Activated CD4-positive, alpha-beta T cell treated with anti-CD3 and anti-CD28 coated beads for 36 hours (primary cell): ENCODE data around the gene CPOX. TPM values are rescaled to one million over a fixed set of nuclear protein-coding genes. Genes with fewer than 3 reads are reported as not detected.
"Not testable (repeated sequence)": the region's sequence is repeated elsewhere in the genome, so short reads cannot be mapped to it uniquely, and the experiment has no call there.

Experiments
- ATAC-seq: fragments of 200-7000 bp; cut with Tn5 transposase; one replicate; pipeline ENCODE4 v1.10.0; 2021; ENCODE audit warnings: mild to moderate bottlenecking, moderate library complexity
- CTCF ChIA-PET: fragments of 350-600 bp; sonication (Branson Sonifier 250); formaldehyde crosslinking; loops from one replicate; lab custom pipeline; 2021; ENCODE audit warnings: antibody characterized with exemption; lab: Charles Lee
- POLR2A ChIA-PET: fragments of 350-600 bp; sonication (Branson Sonifier 250); formaldehyde crosslinking; loops from one replicate; lab custom pipeline; 2021; ENCODE audit warnings: antibody characterized with exemption, inconsistent platforms; lab: Charles Lee
- DNase-seq: peaks from one replicate; pipeline ENCODE4 v3.0.0-alpha.2; 2020
- H3K27ac Mint-ChIP-seq: one replicate; pipeline ENCODE4 v1.8.0; 2021; ENCODE audit warnings: mixed read lengths
- H3K27me3 Mint-ChIP-seq: one replicate; pipeline ENCODE4 v1.8.0; 2021; ENCODE audit warnings: mixed read lengths
- H3K36me3 Mint-ChIP-seq: one replicate; pipeline ENCODE4 v1.8.0; 2021; ENCODE audit warnings: low read depth, mixed read lengths
- H3K4me1 Mint-ChIP-seq: one replicate; pipeline ENCODE4 v1.8.0; 2021; ENCODE audit warnings: mixed read lengths
- H3K4me3 Mint-ChIP-seq: one replicate; pipeline ENCODE4 v1.8.0; 2021; ENCODE audit warnings: mild to moderate bottlenecking, moderate library complexity, mixed read lengths
- H3K9me3 Mint-ChIP-seq: one replicate; pipeline ENCODE4 v1.8.0; 2021; ENCODE audit warnings: low read depth, mixed read lengths
- intact Hi-C, 2 experiments: fragments of 100-400 bp; cut with DNase I in 1 of 2; cut with micrococcal nuclease in 1 of 2; formaldehyde crosslinking; loops; one replicate each; pipeline versions ENCODE4 v1.14.2 to v1.15.1; 2022 to 2024; cut with DNase I, micrococcal nuclease
- total RNA-seq, 2 experiments: library from RNA; stranded (reverse); gene quantifications; one replicate each; pipeline ENCODE4 v1.2.3, GENCODE V29; 2021

The CPOX gene
- total RNA-seq, result 10 to 100 TPM; 40.3 to 41.9 TPM

DNA sequence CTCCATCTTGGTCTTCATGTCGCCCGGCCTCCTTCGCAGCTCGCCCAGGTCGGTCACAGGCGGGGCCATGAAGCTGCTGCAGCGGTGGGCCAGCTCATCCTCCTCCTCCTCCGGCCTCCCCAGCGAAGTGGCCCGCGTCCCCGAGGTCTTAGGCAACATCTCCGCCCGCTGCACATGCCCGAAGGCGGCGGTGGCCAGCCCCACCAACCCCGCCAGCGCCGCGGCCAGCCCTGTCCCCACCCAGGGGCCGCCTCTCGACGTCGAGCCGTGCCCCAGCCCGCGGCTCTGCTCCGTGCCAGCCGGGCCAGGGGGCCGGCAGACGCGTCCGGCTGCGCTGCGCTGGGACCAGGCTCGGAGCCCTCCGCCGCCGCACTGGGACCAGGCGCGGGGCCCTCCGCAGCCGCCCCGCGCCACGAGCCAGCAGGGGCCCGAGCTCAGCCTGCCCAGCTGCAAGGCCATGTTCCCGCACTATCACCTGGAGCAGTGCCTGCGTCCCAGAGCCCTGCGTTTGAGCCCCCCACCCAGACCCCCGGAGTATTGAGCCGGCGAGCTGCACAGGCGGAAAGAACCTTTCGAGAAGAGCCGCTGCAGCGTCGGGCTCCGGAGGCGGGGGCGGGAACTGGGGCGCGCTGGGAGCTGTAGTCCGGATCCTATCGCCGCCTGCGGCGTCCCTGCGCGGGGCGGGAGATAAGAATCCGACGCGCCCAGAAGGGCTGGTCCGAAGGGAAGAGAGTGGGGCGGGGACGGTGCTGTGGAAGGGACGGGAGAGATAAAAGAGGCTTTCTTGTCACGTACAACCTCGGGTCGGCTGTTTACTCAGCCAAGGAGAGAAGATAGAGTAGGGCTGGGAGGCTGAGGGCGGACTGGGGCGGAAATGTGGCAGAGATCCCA lies at the start of gene CPOX:
CPOX (minus strand) TSS at position 566 of the 891 bp plus-strand sequence; CDS start at position 459, 107 bp downstream.
- intact Hi-C loops, result loop anchor here (1.0 to 10.0 kb wide), 12 partner anchors 36 to 1222 kb away; partner anchors contain the start of genes CLDND1 (in 2 of the 2), ARL6 (in 1 of the 2), CMSS1 (in 1 of the 2) and CRYBG3 (in 1 of the 2)
- CTCF ChIA-PET, result interaction anchor here (0.6 to 3.9 kb wide), 13 partner anchors 9 to 1435 kb away, joined by 3 to 18 read pairs (median 3); partner anchors contain the start of gene CLDND1
- H3K4me1 Mint-ChIP-seq, result peaks cover 51% of the 10 kb centered on the region

DNA sequence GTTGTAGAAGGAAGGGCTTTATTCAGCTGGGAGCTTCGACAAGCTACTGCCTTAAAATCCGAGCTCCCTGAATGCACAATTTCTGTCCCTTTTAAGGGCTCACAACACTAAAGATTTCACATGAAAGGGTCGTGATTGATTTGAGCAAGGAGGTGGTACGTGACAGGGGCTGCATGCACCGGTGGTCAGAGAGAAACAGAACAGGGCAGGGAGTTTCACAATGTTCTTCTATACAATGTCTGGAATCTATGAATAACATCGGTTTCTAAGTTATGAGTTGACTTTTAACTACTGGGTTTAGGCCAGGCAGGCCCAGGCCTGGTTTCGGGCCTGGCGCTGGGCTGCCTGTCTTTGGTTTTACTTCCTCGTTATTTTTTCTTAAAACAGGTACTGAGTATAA lies 49.4 kb upstream of the CPOX start:
- H3K4me3 Mint-ChIP-seq, H3K27me3 Mint-ChIP-seq, intact Hi-C loops, H3K4me1 Mint-ChIP-seq, H3K36me3 Mint-ChIP-seq, H3K27ac Mint-ChIP-seq, DNase-seq, POLR2A ChIA-PET, H3K9me3 Mint-ChIP-seq, ATAC-seq: not testable (repeated sequence)
- CTCF ChIA-PET, result interaction anchor here (0.6 to 1.2 kb wide), 3 partner anchors 10 to 105 kb away, joined by 3 read pairs; no protein-coding TSS in a partner anchor

More for the DNA sequence above, at the start of gene CPOX:
- Mint-ChIP-seq H3K27me3 (no peaks in the 10 kb centered on the region), H3K27ac (peak within 1 kb of the TSS; percentile 90), H3K36me3 (peaks cover 23% of the 10 kb centered on the region), H3K4me3 (peak within 1 kb of the TSS; percentile 88), H3K9me3 (no peaks in the 10 kb centered on the region)
- peak; percentile 99 for ATAC-seq
- DNase-seq, result peak; percentile 95
- POLR2A ChIA-PET, result interaction anchor here (0.6 to 1.9 kb wide), 5 partner anchors 37 to 75 kb away, joined by 3 to 13 read pairs (median 9); partner anchors contain the start of gene CLDND1

DNA sequence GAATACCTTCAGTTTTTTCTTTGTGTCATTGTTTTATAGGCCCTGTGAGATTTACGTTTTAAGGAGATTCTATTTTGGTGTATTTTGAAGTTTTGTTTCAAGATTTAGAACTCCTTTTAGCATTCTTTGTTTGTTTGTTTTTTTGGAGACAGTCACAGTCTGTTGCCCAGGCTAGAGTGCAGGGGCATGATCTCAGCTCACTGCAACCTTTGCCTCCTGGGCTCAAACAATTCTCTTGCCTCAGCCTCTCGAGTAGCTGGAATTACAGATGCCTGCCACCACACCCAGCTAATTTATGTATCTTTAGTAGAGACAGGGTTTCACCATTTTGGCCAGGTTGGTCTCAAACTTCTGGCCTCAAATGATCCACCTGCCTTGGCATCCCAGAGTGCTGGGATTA lies 48.3 kb upstream of the CPOX start:
- POLR2A ChIA-PET, H3K27ac Mint-ChIP-seq, H3K36me3 Mint-ChIP-seq, H3K9me3 Mint-ChIP-seq, ATAC-seq, DNase-seq, H3K27me3 Mint-ChIP-seq, intact Hi-C loops, H3K4me3 Mint-ChIP-seq, H3K4me1 Mint-ChIP-seq: not testable (repeated sequence)
- CTCF ChIA-PET, result interaction anchor here (0.6 to 1.5 kb wide), 3 partner anchors 9 to 29 kb away, joined by 3 to 5 read pairs (median 4); no protein-coding TSS in a partner anchor

DNA sequence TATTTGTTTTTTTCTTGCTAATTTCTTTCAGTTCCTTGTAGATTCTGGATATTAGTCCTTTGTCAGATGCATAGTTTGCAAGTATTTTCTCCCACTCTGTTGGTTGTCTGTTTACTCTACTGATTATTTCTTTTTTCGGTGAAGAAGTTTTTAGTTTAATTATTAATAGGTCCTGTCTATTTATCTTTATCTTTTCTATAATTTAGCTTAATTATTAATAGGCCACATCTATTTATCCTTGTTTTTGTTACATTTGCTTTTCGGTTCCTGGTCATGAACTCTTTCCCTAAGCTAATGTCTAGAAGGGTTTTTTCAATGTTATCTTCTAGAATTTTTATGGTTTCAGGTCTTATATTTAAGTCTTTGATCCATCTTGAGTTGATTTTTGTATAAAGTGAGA lies 45.1 kb upstream of the CPOX start:
- POLR2A ChIA-PET, H3K27me3 Mint-ChIP-seq, CTCF ChIA-PET, H3K4me1 Mint-ChIP-seq, H3K9me3 Mint-ChIP-seq, intact Hi-C loops, H3K27ac Mint-ChIP-seq, H3K36me3 Mint-ChIP-seq, ATAC-seq, DNase-seq, H3K4me3 Mint-ChIP-seq: not testable (repeated sequence)

DNA sequence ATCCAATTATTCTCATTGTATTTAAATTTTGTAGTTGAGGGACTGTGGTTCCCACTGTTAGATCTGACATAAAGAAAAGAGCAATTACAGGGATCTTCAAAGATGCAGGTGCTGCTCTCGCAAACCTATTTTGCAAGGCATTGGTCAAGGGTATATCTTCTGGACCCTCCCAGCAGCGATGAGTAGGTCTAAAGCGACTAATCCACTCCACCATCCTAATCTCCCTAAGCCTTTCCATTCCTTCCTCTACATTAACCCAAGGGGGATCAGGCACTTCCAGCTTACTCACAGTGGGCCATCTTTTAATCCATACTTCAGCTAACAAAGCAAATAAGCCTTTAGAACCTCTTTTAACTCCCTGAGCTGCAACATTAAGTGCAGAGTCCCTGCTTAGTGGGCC lies 37.0 kb upstream of the CPOX start:
- Mint-ChIP-seq H3K27me3 (no peaks in the 10 kb centered on the region), H3K27ac (no peak overlapping the region), H3K36me3 (no peaks in the 10 kb centered on the region), H3K4me1 (no peaks in the 10 kb centered on the region), H3K4me3 (no peak overlapping the region), H3K9me3 (no peaks in the 10 kb centered on the region)
- no peak for ATAC-seq
- intact Hi-C loops, result no loop called here
- POLR2A ChIA-PET, result no interaction called here
- CTCF ChIA-PET, result no interaction called here
- DNase-seq, result no peak

DNA sequence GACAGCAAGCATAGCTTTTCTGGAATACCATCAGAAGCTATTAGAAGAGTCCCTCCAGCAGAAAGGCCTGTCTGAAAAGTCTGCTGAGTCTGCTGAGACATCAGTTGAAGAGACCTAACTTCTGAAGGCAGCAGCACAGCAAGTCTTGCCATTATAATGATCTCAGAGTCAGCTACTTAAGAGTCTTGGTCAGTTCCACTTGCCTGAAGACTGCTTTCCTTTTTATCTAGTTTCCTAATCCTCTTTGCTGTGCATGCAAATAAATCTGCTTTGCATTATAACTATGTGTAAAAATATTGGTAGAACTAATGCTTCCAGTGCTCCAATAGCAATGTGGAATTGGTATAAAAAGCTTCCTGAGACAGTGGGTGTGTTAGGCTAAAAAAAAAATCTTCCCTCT lies 34.9 kb upstream of the CPOX start:
- no peak for ATAC-seq
- intact Hi-C loops, result no loop called here

DNA sequence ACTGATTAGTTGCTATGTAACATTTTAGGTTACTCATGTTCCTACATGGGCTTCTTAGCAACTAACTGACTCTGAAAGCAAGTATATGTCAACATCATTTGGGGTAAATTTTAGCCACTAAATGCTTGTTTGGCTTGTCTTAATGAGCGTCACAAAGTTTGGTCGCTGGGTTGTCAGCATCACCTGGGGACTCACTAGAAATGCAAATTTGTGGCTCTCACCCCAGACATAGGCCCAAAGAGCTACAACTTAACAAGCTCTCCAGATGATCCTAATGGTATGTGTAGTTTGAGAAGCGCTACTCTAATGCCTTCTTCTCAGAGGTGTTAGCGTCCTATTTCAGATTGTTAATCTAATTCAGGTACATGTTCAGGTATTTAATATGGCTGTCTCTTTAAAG lies 32.7 kb upstream of the CPOX start:
- no peak for ATAC-seq
- no peak for DNase-seq
- H3K27me3 Mint-ChIP-seq, result no peaks in the 10 kb centered on the region
- no peaks in the 10 kb centered on the region for H3K9me3 Mint-ChIP-seq
- H3K27ac Mint-ChIP-seq, result no peak overlapping the region
- ChIA-PET POLR2A (no interaction called here), CTCF (interaction anchor here (2.2 kb wide), 1 partner anchor 9 kb away, joined by 9 read pairs; no protein-coding TSS in a partner anchor)
- intact Hi-C loops, result no loop called here
- H3K4me3 Mint-ChIP-seq, result no peak overlapping the region
- no peaks in the 10 kb centered on the region for H3K4me1 Mint-ChIP-seq
- H3K36me3 Mint-ChIP-seq, result no peaks in the 10 kb centered on the region

More for the DNA sequence above, 34.9 kb upstream of the CPOX start:
- CTCF ChIA-PET, result interaction anchor here (1.5 to 2.2 kb wide), 3 partner anchors 11 to 26 kb away, joined by 4 to 9 read pairs (median 5); no protein-coding TSS in a partner anchor
- POLR2A ChIA-PET, result interaction anchor here (0.5 kb wide), 1 partner anchor 17 kb away, joined by 3 read pairs; no protein-coding TSS in a partner anchor
- Mint-ChIP-seq H3K36me3 (no peaks in the 10 kb centered on the region), H3K4me3 (no peak overlapping the region), H3K9me3 (no peaks in the 10 kb centered on the region), H3K27ac (no peak overlapping the region), H3K27me3 (no peaks in the 10 kb centered on the region), H3K4me1 (no peaks in the 10 kb centered on the region)
- DNase-seq, result no peak

DNA sequence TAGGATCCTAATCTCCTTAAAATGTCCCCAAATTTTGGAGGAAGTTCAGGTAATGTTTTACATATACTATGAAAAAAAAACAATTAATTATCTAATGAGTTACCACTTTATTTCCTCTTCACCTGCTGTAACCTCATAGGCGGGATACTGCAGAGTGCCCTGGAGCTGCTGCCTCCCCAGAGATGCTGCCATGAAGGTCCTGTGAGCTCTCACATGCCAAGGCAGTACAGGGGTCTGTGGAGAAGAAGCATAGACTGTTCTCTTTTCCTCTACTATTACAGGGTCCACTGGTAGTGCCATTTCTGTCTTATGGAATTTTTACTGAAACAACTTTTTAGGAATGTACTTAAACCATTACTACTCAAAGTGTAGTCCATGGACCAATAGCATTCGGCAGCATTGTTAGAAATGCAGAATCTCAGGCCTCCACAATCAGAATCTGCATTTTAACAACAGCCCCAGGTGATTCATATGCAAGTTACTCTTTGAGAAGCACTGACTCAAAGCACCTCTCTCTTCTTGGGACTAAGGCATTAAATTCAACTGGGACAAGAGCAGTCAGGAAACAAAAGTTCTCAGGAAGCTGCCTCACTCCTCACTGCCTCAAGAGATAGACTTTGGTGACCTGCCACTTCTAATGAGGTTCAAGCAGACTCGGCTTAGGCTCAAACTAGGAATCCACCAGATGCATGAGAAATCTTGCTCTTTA lies 30.3 kb upstream of the CPOX start:
- Mint-ChIP-seq H3K9me3 (no peaks in the 10 kb centered on the region), H3K27ac (no peak overlapping the region), H3K36me3 (no peaks in the 10 kb centered on the region), H3K4me3 (no peak overlapping the region), H3K27me3 (no peaks in the 10 kb centered on the region), H3K4me1 (no peaks in the 10 kb centered on the region)
- ChIA-PET CTCF (no interaction called here), POLR2A (no interaction called here)
- intact Hi-C loops, result no loop called here
- ATAC-seq (no peak), DNase-seq (no peak)

DNA sequence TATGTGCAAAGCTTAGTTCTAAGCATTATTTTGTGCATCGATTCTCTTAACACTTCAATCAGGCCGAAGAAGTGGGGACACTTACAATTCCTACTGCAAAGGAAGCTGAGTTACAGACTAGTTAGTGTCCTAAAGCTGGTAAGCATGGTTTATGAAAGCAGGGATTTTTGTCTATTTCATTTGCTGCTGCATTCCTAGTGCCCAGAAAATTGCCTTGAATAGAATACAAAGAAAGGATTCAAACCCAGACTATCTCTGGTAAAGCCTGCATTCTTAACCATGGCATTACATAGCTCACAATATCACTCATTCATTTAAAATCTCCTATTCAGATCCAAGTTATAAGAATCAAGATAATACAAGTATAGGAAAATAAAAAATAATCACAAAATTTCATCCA lies 24.4 kb upstream of the CPOX start:
- ATAC-seq (no peak), DNase-seq (no peak)
- ChIA-PET POLR2A (no interaction called here), CTCF (interaction anchor here (2.9 kb wide), 1 partner anchor 9 kb away, joined by 9 read pairs; no protein-coding TSS in a partner anchor)
- H3K36me3 Mint-ChIP-seq, result no peaks in the 10 kb centered on the region
- no peaks in the 10 kb centered on the region for H3K27me3 Mint-ChIP-seq
- H3K4me3 Mint-ChIP-seq, result no peak overlapping the region
- no peak overlapping the region for H3K27ac Mint-ChIP-seq
- intact Hi-C loops, result no loop called here
- H3K4me1 Mint-ChIP-seq, result no peaks in the 10 kb centered on the region
- no peaks in the 10 kb centered on the region for H3K9me3 Mint-ChIP-seq

DNA sequence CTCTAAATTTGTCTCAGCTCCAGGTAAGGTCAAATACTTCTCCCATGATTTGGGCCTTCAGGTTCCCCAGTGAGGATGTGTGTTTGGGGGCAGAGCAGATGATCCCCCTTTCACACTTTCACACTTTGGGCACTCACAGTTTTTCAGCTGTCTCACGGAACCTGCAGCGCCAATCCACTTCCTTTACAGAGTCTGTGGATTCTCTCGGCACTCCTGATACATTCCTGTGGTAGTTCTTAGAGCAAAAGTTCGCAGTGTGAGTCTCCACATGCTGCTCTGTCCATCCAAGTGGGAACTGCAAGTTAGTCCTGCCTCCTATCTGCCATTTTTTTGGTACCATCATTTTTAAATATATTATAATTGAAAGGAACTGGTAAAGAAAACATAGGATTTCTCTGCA lies 20.2 kb upstream of the CPOX start:
- no peak overlapping the region for H3K27ac Mint-ChIP-seq
- intact Hi-C loops, result no loop called here
- no peaks in the 10 kb centered on the region for H3K36me3 Mint-ChIP-seq
- DNase-seq, result no peak
- CTCF ChIA-PET, result interaction anchor here (1.8 to 3.8 kb wide), 2 partner anchors 11 to 204 kb away, joined by 4 to 23 read pairs; no protein-coding TSS in a partner anchor
- POLR2A ChIA-PET, result no interaction called here
- no peaks in the 10 kb centered on the region for H3K4me1 Mint-ChIP-seq
- H3K4me3 Mint-ChIP-seq, result no peak overlapping the region
- H3K27me3 Mint-ChIP-seq, result peaks cover 3% of the 10 kb centered on the region
- ATAC-seq, result no peak
- peaks cover 6% of the 10 kb centered on the region for H3K9me3 Mint-ChIP-seq

DNA sequence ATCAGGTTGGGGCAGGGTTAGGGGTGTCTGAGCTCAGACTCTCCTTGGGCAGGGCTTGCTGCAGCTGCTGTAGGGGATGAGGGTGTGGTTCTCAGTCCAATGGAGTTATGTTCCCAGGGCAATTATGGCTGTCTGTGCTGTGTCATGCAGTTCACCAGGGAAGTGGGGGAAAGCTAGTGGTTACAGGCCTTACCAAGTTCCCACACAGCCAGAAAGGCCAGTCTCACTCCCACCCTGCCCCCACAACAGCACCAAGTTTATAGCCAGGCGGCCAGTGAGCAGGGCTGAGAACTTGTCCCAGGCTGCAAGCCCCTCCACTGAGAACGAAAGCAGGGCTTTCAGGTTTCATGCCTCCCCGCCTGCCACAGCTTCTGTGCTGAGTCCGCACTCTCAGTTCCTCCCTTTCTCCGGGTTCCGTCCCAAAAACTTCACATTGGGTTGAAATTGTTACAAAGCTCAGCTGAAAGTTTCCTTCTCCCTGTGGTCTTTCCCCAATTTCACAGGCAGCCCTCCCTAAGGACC lies 19.6 kb upstream of the CPOX start:
- no peak overlapping the region for H3K4me3 Mint-ChIP-seq
- H3K9me3 Mint-ChIP-seq, result peaks cover 6% of the 10 kb centered on the region
- DNase-seq (no peak), ATAC-seq (no peak)
- no peaks in the 10 kb centered on the region for H3K4me1 Mint-ChIP-seq
- intact Hi-C loops, result no loop called here
- CTCF ChIA-PET, result interaction anchor here (0.8 to 3.8 kb wide), 3 partner anchors 11 to 204 kb away, joined by 4 to 23 read pairs (median 5); no protein-coding TSS in a partner anchor
- no peak overlapping the region for H3K27ac Mint-ChIP-seq
- POLR2A ChIA-PET, result no interaction called here
- H3K36me3 Mint-ChIP-seq, result no peaks in the 10 kb centered on the region
- H3K27me3 Mint-ChIP-seq, result peaks cover 3% of the 10 kb centered on the region
